Activated CD8-positive, alpha-beta memory T cell treated with anti-CD3 and anti-CD28 coated beads for 24 hours (primary cell): ENCODE data around the gene ALDH1L1.

Experiments
- DNase-seq: peaks from one replicate; pipeline ENCODE4 v3.0.0-alpha.2; 2020

The ALDH1L1 gene

GRCh38 chr3:126153695-126154360 lies 26.6 kb downstream of the ALDH1L1 start:
- DNase-seq: peak; percentile 38

GRCh38 chr3:126152901-126153694 lies 27.3 kb downstream of the ALDH1L1 start:
- DNase-seq: no peak

GRCh38 chr3:126152458-126152857 lies 27.9 kb downstream of the ALDH1L1 start:
- peak; percentile 46 for DNase-seq

GRCh38 chr3:126151562-126152302 lies 28.7 kb downstream of the ALDH1L1 start:
- DNase-seq: no peak

GRCh38 chr3:126149960-126150515 lies 30.3 kb downstream of the ALDH1L1 start:
- no peak for DNase-seq

GRCh38 chr3:126149256-126149902 lies 31.0 kb downstream of the ALDH1L1 start:
- DNase-seq: no peak

GRCh38 chr3:126147932-126148683 lies 32.3 kb downstream of the ALDH1L1 start:
- peak; percentile 30 for DNase-seq

GRCh38 chr3:126147147-126147931 lies 33.0 kb downstream of the ALDH1L1 start:
- no peak for DNase-seq

GRCh38 chr3:126146525-126147146 lies 33.8 kb downstream of the ALDH1L1 start:
- DNase-seq: peak; percentile 49

- no peak for DNase-seq
Measured at GRCh38 chr3:126146034-126146433, 34.4 kb downstream of the ALDH1L1 start.

GRCh38 chr3:126142652-126143051 lies 37.7 kb downstream of the ALDH1L1 start:
- DNase-seq: no peak

- DNase-seq: peak; percentile 40
Measured at GRCh38 chr3:126137490-126138130, 42.8 kb downstream of the ALDH1L1 start.

GRCh38 chr3:126136428-126137220 lies 43.8 kb downstream of the ALDH1L1 start:
- peak; percentile 43 for DNase-seq

- DNase-seq: peak; percentile 47
Measured at GRCh38 chr3:126135406-126136076, 44.8 kb downstream of the ALDH1L1 start.

- peak; percentile 17 for DNase-seq
Measured at GRCh38 chr3:126135071-126135405, 45.3 kb downstream of the ALDH1L1 start.

- DNase-seq: peak; percentile 78
Measured at GRCh38 chr3:126134219-126134975, 46.0 kb downstream of the ALDH1L1 start.

- DNase-seq: peak; percentile 21
Measured at GRCh38 chr3:126133606-126134005, 46.8 kb downstream of the ALDH1L1 start.
